ENCODE results near the gene SORCS1. TPM values are rescaled to one million over a fixed set of nuclear protein-coding genes. Genes with fewer than 3 reads are reported as not detected.

SORCS1 gene
- total and polyA plus RNA-seq, 2 experiments from 2014 or later: 2.9 to 8.9 TPM

DNA sequence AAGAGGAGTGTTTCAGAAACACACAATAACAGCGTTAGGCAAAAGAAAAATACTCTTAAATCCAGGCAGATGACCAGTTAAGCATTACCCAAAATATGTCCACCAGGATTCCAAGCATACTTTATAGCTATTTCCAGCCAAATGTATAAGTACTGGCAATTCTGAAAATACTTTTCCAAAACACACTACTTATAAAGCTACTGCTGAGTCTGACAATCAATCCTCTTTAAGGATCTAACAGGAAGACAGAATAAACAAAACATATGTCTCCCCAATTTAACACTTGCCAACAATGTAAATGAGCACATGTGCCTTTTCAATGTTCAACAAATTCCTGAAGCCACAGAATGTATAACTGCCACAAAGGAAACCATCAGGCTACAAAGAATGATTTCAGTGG, 370.9 kb downstream of the SORCS1 start:
- H3K79me2 ChIP-seq (replicated peaks; ENCODE audit: insufficient read depth): no peaks in the 10 kb centered on the region
- no peak overlapping the region for H2AFZ ChIP-seq
- H3K9me2 ChIP-seq (ENCODE audit: insufficient read depth): peaks cover 5% of the 10 kb centered on the region; the same call in 1 of the 2 replicates
- DNase-seq (ENCODE audit: low spot score): no peak
- no peaks in the 10 kb centered on the region for H3F3A ChIP-seq (replicated peaks; ENCODE audit: low read depth)
- peaks cover 5% of the 10 kb centered on the region; the same call in 2 of the 3 replicates for H3K9me3 Mint-ChIP-seq
- H3K27me3 Mint-ChIP-seq (ENCODE audit: insufficient read depth, low read depth, poor library complexity): peaks cover 3% of the 10 kb centered on the region
- no peaks in the 10 kb centered on the region for H4K20me1 ChIP-seq (replicated peaks; ENCODE audit: insufficient read depth)
- H3K36me3 ChIP-seq (ENCODE audit: insufficient read depth): no peaks in the 10 kb centered on the region
- no peak overlapping the region for H3K4me3 ChIP-seq
- no peaks in the 10 kb centered on the region for H3K27me3 ChIP-seq (ENCODE audit: insufficient read depth)
- H3K4me2 ChIP-seq: no peak overlapping the region
- H3K4me1 Mint-ChIP-seq: peaks cover 22% of the 10 kb centered on the region
- H3K36me3 Mint-ChIP-seq (ENCODE audit: low read depth): peaks cover 7% of the 10 kb centered on the region; the same call in 2 of the 3 replicates
- no peak overlapping the region for H3K27ac ChIP-seq (ENCODE audit: low read depth)
- no peak overlapping the region for H3K27ac Mint-ChIP-seq
- ATAC-seq: no peak
- no peak overlapping the region for H3K4me3 Mint-ChIP-seq
- no peak for TF ChIP-seq ZNF114 (CRISPR knock-in tag; IDR thresholded peaks at IDR 0.05)
- no peaks in the 10 kb centered on the region for H3K4me1 ChIP-seq (ENCODE audit: insufficient read depth)

DNA sequence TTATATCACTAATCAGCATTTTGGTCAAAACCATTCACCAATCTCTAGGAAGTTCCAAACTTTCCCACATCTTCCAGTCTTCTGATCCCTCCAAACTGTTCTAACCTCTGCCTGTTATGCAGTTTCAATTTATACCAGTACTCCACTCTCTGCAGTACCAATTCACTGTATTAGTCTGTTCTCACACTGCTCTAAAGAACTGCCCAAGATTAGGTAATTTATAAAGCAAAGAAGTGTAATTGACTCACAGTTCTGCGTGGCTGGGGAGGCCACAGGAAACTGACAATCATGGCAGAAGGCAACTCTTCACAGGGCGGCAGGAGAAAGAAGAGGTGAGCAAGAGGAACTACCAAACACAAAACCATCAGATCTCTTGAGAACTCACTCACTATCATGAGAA, 374.9 kb downstream of the SORCS1 start:
- no peak overlapping the region; the same call in 1 of the 2 replicates for H3K4me2 ChIP-seq
- no peak overlapping the region for H3K27ac ChIP-seq (ENCODE audit: low read depth)
- H2AFZ ChIP-seq: no peak overlapping the region
- H3K4me3 ChIP-seq: no peak overlapping the region
- no peaks in the 10 kb centered on the region for H3K4me1 ChIP-seq (ENCODE audit: insufficient read depth)
- H3K27me3 ChIP-seq (ENCODE audit: insufficient read depth): no peaks in the 10 kb centered on the region
- Mint-ChIP-seq H3K4me3 (no peak overlapping the region), H3K9me3 (peaks cover 4% of the 10 kb centered on the region; the same call in 1 of the 3 replicates), H3K27ac (no peak overlapping the region), H3K27me3 (ENCODE audit: insufficient read depth, low read depth, poor library complexity) (peaks cover 4% of the 10 kb centered on the region), H3K36me3 (ENCODE audit: low read depth) (peaks cover 13% of the 10 kb centered on the region; the same call in 2 of the 3 replicates), H3K4me1 (peaks cover 12% of the 10 kb centered on the region)
- no peaks in the 10 kb centered on the region for H3F3A ChIP-seq (replicated peaks; ENCODE audit: low read depth)
- H3K36me3 ChIP-seq (ENCODE audit: insufficient read depth): no peaks in the 10 kb centered on the region
- H3K79me2 ChIP-seq (replicated peaks; ENCODE audit: insufficient read depth): no peaks in the 10 kb centered on the region
- peaks cover 20% of the 10 kb centered on the region; the same call in 1 of the 2 replicates for H3K9me2 ChIP-seq (ENCODE audit: insufficient read depth)
- no peak for ATAC-seq
- no peak for DNase-seq (ENCODE audit: low spot score)
- H4K20me1 ChIP-seq (replicated peaks; ENCODE audit: insufficient read depth): no peaks in the 10 kb centered on the region
- TF ChIP-seq NANOG (IDR thresholded peaks at IDR 0.05; ENCODE audit: borderline replicate concordance) (no peak), STAT1 (IDR thresholded peaks at IDR 0.05; ENCODE audit: unreplicated experiment) (no peak), EZH2phosphoT487 (IDR thresholded peaks at IDR 0.05; ENCODE audit: unreplicated experiment) (no peak), JUNB (IDR thresholded peaks at IDR 0.05; ENCODE audit: unreplicated experiment) (no peak), EZH2 (IDR thresholded peaks at IDR 0.05; ENCODE audit: low read depth, unreplicated experiment) (no peak), ZNF114 (CRISPR knock-in tag; IDR thresholded peaks at IDR 0.05) (no peak), CREB1 (CRISPR knock-in tag; IDR thresholded peaks at IDR 0.05; ENCODE audit: low read depth) (no peak)
- TF ChIP-seq, protein P1, sequence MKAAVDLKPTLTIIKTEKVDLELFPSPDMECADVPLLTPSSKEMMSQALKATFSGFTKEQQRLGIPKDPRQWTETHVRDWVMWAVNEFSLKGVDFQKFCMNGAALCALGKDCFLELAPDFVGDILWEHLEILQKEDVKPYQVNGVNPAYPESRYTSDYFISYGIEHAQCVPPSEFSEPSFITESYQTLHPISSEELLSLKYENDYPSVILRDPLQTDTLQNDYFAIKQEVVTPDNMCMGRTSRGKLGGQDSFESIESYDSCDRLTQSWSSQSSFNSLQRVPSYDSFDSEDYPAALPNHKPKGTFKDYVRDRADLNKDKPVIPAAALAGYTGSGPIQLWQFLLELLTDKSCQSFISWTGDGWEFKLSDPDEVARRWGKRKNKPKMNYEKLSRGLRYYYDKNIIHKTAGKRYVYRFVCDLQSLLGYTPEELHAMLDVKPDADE (IDR thresholded peaks at IDR 0.05): no peak
- TF ChIP-seq, protein P2, sequence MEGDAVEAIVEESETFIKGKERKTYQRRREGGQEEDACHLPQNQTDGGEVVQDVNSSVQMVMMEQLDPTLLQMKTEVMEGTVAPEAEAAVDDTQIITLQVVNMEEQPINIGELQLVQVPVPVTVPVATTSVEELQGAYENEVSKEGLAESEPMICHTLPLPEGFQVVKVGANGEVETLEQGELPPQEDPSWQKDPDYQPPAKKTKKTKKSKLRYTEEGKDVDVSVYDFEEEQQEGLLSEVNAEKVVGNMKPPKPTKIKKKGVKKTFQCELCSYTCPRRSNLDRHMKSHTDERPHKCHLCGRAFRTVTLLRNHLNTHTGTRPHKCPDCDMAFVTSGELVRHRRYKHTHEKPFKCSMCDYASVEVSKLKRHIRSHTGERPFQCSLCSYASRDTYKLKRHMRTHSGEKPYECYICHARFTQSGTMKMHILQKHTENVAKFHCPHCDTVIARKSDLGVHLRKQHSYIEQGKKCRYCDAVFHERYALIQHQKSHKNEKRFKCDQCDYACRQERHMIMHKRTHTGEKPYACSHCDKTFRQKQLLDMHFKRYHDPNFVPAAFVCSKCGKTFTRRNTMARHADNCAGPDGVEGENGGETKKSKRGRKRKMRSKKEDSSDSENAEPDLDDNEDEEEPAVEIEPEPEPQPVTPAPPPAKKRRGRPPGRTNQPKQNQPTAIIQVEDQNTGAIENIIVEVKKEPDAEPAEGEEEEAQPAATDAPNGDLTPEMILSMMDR (conservative IDR thresholded peaks at IDR 0.05; ENCODE audit: low read depth in 2 of 2): no peak
- TF ChIP-seq, protein P3, sequence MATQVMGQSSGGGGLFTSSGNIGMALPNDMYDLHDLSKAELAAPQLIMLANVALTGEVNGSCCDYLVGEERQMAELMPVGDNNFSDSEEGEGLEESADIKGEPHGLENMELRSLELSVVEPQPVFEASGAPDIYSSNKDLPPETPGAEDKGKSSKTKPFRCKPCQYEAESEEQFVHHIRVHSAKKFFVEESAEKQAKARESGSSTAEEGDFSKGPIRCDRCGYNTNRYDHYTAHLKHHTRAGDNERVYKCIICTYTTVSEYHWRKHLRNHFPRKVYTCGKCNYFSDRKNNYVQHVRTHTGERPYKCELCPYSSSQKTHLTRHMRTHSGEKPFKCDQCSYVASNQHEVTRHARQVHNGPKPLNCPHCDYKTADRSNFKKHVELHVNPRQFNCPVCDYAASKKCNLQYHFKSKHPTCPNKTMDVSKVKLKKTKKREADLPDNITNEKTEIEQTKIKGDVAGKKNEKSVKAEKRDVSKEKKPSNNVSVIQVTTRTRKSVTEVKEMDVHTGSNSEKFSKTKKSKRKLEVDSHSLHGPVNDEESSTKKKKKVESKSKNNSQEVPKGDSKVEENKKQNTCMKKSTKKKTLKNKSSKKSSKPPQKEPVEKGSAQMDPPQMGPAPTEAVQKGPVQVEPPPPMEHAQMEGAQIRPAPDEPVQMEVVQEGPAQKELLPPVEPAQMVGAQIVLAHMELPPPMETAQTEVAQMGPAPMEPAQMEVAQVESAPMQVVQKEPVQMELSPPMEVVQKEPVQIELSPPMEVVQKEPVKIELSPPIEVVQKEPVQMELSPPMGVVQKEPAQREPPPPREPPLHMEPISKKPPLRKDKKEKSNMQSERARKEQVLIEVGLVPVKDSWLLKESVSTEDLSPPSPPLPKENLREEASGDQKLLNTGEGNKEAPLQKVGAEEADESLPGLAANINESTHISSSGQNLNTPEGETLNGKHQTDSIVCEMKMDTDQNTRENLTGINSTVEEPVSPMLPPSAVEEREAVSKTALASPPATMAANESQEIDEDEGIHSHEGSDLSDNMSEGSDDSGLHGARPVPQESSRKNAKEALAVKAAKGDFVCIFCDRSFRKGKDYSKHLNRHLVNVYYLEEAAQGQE (IDR thresholded peaks at IDR 0.05; ENCODE audit: unreplicated experiment): no peak

Measured in GM23338 (cell line).